HepG2 (cell line): ENCODE data around the gene DPF1. TPM values are rescaled to one million over a fixed set of nuclear protein-coding genes. Genes with fewer than 3 reads are reported as not detected.

Experiments
- FOXC1 ChIP-seq: sonication (generic); formaldehyde crosslinking; IDR thresholded peaks from 2 replicates; pipeline ENCODE4 v1.8.0; 2022; ENCODE audit warnings: mild to moderate bottlenecking, missing genetic modification reagents, borderline replicate concordance
- IKZF1 ChIP-seq: fragments of 450-650 bp; IDR thresholded peaks from 2 replicates; pipeline ENCODE4 v1.7.1; 2016
- KDM1A ChIP-seq: IDR thresholded peaks from 2 replicates; pipeline ENCODE4 v1.6.1; 2016; ENCODE audit warnings: missing compliant biosample characterization
- MIXL1 ChIP-seq: IDR thresholded peaks from 2 replicates; pipeline ENCODE4 v1.6.1; 2016
- NAIF1 ChIP-seq: sonication (generic); formaldehyde crosslinking; IDR thresholded peaks from 2 replicates; pipeline ENCODE4 v1.5.0; 2020; ENCODE audit warnings: mild to moderate bottlenecking, missing genetic modification reagents, borderline replicate concordance
- PHF5A ChIP-seq: IDR thresholded peaks from one replicate; pipeline ENCODE4 v1.6.1; 2018; ENCODE audit warnings: low read depth, missing genetic modification reagents; ENCODE audit not compliant: unreplicated experiment
- SIX1 ChIP-seq: sonication (generic); formaldehyde crosslinking; IDR thresholded peaks from 2 replicates; pipeline ENCODE4 v1.4.0; 2020; ENCODE audit warnings: missing genetic modification reagents, borderline replicate concordance
- THAP11 ChIP-seq: IDR thresholded peaks from 2 replicates; pipeline ENCODE4 v1.6.1; 2016; ENCODE audit warnings: missing biosample characterization, missing genetic modification reagents
- ZFP82 ChIP-seq: sonication (generic); formaldehyde crosslinking; IDR thresholded peaks from 2 replicates; pipeline ENCODE4 v1.5.1; 2020; ENCODE audit warnings: mild to moderate bottlenecking, missing genetic modification reagents, borderline replicate concordance
- ZNF333 ChIP-seq: sonication (generic); formaldehyde crosslinking; IDR thresholded peaks from 2 replicates; pipeline ENCODE4 v1.4.0; 2020; ENCODE audit warnings: mild to moderate bottlenecking, missing genetic modification reagents, borderline replicate concordance
- ZNF468 ChIP-seq: sonication (generic); formaldehyde crosslinking; IDR thresholded peaks from 2 replicates; pipeline ENCODE4 v1.8.0; 2022; ENCODE audit warnings: mild to moderate bottlenecking, moderate library complexity, missing genetic modification reagents
- ZNF484 ChIP-seq: sonication (generic); formaldehyde crosslinking; IDR thresholded peaks from 2 replicates; pipeline ENCODE4 v1.5.1; 2020; ENCODE audit warnings: mild to moderate bottlenecking, low read depth, missing genetic modification reagents, borderline replicate concordance
- ZNF570 ChIP-seq: sonication (generic); formaldehyde crosslinking; IDR thresholded peaks from 2 replicates; pipeline ENCODE4 v1.4.0; 2020; ENCODE audit warnings: mild to moderate bottlenecking, missing genetic modification reagents, borderline replicate concordance
- ZNF660 ChIP-seq: sonication (generic); formaldehyde crosslinking; IDR thresholded peaks from 2 replicates; pipeline ENCODE4 v1.5.1; 2020; ENCODE audit warnings: mild to moderate bottlenecking, low read depth, missing genetic modification reagents, borderline replicate concordance
- ZNF788 ChIP-seq: sonication (generic); formaldehyde crosslinking; IDR thresholded peaks from 2 replicates; pipeline ENCODE4 v1.5.0; 2020; ENCODE audit warnings: mild to moderate bottlenecking, missing genetic modification reagents, borderline replicate concordance
- ZSCAN29 ChIP-seq: sonication (generic); formaldehyde crosslinking; conservative IDR thresholded peaks from 2 replicates; pipeline ENCODE4 v1.4.0; 2020; ENCODE audit warnings: mild to moderate bottlenecking, missing genetic modification reagents
- polyA plus RNA-seq, 8 experiments: library from polyadenylated mRNA; depleted of rRNA in 3 of 8; stranded (reverse) in 7 of 8; unstranded in 1 of 8; fragments of >200 nt; fragmentation: Illumina TruSeq in 4 of 8; extraction: Trizol in 4 of 8; gene quantifications; 2 replicates each; pipeline versions ENCODE4 v1.2.1 to v1.2.3, GENCODE V29; 2011 to 2016; ENCODE audit warnings: low read depth in 4 of 8, missing spikeins in 1 of 8, mixed read lengths in 1 of 8; ENCODE audit not compliant: insufficient read depth in 1 of 8
- total RNA-seq, 5 experiments: library from RNA; depleted of rRNA; stranded (reverse); fragments of >200 nt; fragmentation: Illumina TruSeq; extraction: Trizol; gene quantifications; 2 replicates each; pipeline ENCODE4 v1.2.3, GENCODE V29; 2016; ENCODE audit warnings: low read depth in 1 of 5
- TF ChIP-seq, protein P1 (sequence below): sonication (generic); formaldehyde crosslinking; IDR thresholded peaks from 2 replicates; pipeline ENCODE4 v1.5.1; 2020; ENCODE audit warnings: mild to moderate bottlenecking, missing genetic modification reagents, moderate library complexity
- TF ChIP-seq, protein P2 (sequence below): sonication (generic); formaldehyde crosslinking; IDR thresholded peaks from 2 replicates; pipeline ENCODE4 v1.4.0; 2020; ENCODE audit warnings: missing genetic modification reagents, mild to moderate bottlenecking, borderline replicate concordance
- TF ChIP-seq, protein P3 (sequence below): sonication (generic); formaldehyde crosslinking; IDR thresholded peaks from 2 replicates; pipeline ENCODE4 v1.4.0; 2020; ENCODE audit warnings: mild to moderate bottlenecking, missing genetic modification reagents
- TF ChIP-seq, protein P4 (sequence below): sonication (generic); formaldehyde crosslinking; IDR thresholded peaks from 2 replicates; pipeline ENCODE4 v1.4.0; 2020; ENCODE audit warnings: mild to moderate bottlenecking, missing genetic modification reagents

The DPF1 gene
- total and polyA plus RNA-seq, 2 of the 13 experiments (the other 11 are each of a cell fraction or from before 2014, with no cell fraction given), result 1.0 to 3.2 TPM

DNA sequence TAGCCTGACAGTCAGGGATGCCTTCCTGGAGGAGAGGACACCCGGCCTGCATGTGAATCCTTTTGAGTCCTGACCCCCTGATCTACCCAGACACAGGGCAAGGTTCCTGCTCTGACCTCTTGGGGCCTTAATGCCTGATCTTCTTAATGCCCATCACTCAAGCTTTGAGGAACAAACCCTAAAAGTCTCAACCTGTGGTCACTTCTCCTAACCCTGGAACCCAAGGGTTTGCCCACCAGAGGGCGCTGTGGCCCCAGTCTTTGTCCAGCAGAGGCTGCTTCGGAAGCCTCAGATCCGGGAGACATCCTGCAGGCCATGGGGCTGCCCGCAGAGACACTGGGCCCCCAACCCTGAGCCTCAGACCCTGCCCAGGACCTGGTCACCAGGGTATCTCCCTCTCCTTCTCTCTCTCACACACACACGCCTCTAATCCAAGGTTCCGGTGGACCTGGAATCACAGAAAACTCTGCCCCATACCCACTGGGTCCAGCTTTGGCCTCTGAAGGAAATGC is 9.8 kb upstream of the DPF1 start (continued):
- TF ChIP-seq, protein P1, sequence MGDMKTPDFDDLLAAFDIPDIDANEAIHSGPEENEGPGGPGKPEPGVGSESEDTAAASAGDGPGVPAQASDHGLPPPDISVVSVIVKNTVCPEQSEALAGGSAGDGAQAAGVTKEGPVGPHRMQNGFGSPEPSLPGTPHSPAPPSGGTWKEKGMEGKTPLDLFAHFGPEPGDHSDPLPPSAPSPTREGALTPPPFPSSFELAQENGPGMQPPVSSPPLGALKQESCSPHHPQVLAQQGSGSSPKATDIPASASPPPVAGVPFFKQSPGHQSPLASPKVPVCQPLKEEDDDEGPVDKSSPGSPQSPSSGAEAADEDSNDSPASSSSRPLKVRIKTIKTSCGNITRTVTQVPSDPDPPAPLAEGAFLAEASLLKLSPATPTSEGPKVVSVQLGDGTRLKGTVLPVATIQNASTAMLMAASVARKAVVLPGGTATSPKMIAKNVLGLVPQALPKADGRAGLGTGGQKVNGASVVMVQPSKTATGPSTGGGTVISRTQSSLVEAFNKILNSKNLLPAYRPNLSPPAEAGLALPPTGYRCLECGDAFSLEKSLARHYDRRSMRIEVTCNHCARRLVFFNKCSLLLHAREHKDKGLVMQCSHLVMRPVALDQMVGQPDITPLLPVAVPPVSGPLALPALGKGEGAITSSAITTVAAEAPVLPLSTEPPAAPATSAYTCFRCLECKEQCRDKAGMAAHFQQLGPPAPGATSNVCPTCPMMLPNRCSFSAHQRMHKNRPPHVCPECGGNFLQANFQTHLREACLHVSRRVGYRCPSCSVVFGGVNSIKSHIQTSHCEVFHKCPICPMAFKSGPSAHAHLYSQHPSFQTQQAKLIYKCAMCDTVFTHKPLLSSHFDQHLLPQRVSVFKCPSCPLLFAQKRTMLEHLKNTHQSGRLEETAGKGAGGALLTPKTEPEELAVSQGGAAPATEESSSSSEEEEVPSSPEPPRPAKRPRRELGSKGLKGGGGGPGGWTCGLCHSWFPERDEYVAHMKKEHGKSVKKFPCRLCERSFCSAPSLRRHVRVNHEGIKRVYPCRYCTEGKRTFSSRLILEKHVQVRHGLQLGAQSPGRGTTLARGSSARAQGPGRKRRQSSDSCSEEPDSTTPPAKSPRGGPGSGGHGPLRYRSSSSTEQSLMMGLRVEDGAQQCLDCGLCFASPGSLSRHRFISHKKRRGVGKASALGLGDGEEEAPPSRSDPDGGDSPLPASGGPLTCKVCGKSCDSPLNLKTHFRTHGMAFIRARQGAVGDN, result peak; percentile 34; the same call in 1 of the 2 replicates
- no peak for TF ChIP-seq KDM1A (CRISPR knock-in tag)
- TF ChIP-seq ZNF468 (CRISPR knock-in tag), result no peak
- TF ChIP-seq ZNF484 (CRISPR knock-in tag), result no peak
- TF ChIP-seq ZNF333 (CRISPR knock-in tag), result no peak
- TF ChIP-seq IKZF1, result no peak
- no peak for TF ChIP-seq NAIF1 (CRISPR knock-in tag)
- TF ChIP-seq THAP11 (CRISPR knock-in tag), result peak; percentile 34; the same call in 1 of the 2 replicates
- no peak for TF ChIP-seq FOXC1 (CRISPR knock-in tag)
- no peak for TF ChIP-seq ZNF788 (CRISPR knock-in tag)
- TF ChIP-seq, protein P2, sequence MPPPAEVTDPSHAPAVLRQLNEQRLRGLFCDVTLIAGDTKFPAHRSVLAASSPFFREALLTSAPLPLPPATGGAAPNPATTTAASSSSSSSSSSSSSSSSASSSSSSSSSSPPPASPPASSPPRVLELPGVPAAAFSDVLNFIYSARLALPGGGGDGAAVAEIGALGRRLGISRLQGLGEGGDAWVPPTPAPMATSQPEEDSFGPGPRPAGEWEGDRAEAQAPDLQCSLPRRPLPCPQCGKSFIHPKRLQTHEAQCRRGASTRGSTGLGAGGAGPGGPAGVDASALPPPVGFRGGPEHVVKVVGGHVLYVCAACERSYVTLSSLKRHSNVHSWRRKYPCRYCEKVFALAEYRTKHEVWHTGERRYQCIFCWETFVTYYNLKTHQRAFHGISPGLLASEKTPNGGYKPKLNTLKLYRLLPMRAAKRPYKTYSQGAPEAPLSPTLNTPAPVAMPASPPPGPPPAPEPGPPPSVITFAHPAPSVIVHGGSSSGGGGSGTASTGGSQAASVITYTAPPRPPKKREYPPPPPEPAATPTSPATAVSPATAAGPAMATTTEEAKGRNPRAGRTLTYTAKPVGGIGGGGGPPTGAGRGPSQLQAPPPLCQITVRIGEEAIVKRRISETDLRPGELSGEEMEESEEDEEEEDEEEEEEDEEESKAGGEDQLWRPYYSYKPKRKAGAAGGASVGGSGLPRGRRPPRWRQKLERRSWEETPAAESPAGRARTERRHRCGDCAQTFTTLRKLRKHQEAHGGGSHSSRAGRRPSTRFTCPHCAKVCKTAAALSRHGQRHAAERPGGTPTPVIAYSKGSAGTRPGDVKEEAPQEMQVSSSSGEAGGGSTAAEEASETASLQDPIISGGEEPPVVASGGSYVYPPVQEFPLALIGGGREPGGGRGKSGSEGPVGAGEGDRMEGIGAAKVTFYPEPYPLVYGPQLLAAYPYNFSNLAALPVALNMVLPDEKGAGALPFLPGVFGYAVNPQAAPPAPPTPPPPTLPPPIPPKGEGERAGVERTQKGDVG, result no peak
- no peak for TF ChIP-seq ZSCAN29 (CRISPR knock-in tag)
- no peak for TF ChIP-seq PHF5A (CRISPR knock-in tag)
- no peak for TF ChIP-seq ZNF570 (CRISPR knock-in tag)
- no peak for TF ChIP-seq ZFP82 (CRISPR knock-in tag)
- no peak for TF ChIP-seq ZNF660 (CRISPR knock-in tag)
- no peak for TF ChIP-seq MIXL1 (CRISPR knock-in tag)
- TF ChIP-seq SIX1 (CRISPR knock-in tag), result no peak
- TF ChIP-seq, protein P3, sequence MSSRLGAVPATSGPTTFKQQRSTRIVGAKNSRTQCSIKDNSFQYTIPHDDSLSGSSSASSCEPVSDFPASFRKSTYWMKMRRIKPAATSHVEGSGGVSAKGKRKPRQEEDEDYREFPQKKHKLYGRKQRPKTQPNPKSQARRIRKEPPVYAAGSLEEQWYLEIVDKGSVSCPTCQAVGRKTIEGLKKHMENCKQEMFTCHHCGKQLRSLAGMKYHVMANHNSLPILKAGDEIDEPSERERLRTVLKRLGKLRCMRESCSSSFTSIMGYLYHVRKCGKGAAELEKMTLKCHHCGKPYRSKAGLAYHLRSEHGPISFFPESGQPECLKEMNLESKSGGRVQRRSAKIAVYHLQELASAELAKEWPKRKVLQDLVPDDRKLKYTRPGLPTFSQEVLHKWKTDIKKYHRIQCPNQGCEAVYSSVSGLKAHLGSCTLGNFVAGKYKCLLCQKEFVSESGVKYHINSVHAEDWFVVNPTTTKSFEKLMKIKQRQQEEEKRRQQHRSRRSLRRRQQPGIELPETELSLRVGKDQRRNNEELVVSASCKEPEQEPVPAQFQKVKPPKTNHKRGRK (CRISPR knock-in tag), result no peak
- TF ChIP-seq, protein P4, sequence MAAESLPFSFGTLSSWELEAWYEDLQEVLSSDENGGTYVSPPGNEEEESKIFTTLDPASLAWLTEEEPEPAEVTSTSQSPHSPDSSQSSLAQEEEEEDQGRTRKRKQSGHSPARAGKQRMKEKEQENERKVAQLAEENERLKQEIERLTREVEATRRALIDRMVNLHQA (CRISPR knock-in tag), result no peak
